A549 (cell line): ENCODE measurements around the gene GUCA2A. TPM values are rescaled to one million over a fixed set of nuclear protein-coding genes. Genes with fewer than 3 reads are reported as not detected.

Experiments
- ATAC-seq, 2 experiments: fragments of 200-7000 bp in 1 of 2; fragments of >200 bp in 1 of 2; cut with Nextera tagmentation in 1 of 2; cut with Tn5 transposase in 1 of 2; 3 replicates each; pipeline versions ENCODE4 v1.8.0 to v1.9.1; 2018 to 2020; ENCODE audit warnings: mild to moderate bottlenecking in 1 of 2, moderate library complexity in 1 of 2
- CTCF ChIA-PET: fragments of 300-600 bp; sonication (Branson Sonifier 250); formaldehyde crosslinking; extraction: SDS; loops from one replicate; lab custom pipeline; 2021; ENCODE audit warnings: antibody characterized with exemption, inconsistent platforms; lab: Yijun Ruan, JAX
- POLR2A ChIA-PET: fragments of 350-600 bp; formaldehyde crosslinking; extraction: SDS; loops from one replicate; lab custom pipeline; 2021; ENCODE audit warnings: antibody characterized with exemption, inconsistent platforms; lab: Yijun Ruan, JAX
- DNase-seq, 2 experiments: peaks; one replicate each; pipeline versions ENCODE4 v3.0.0 to v3.0.0-alpha.2; 2011 to 2016; ENCODE audit warnings: low read depth in 1 of 2, low spot score in 1 of 2
- FAIRE-seq: peaks from 2 replicates; lab custom pipeline; 2011; peaks lifted over from hg19 to GRCh38; lab: Jason Lieb, UNC
- H3K27ac ChIP-seq, 2 experiments: fragments of >200 bp; sonication (Bioruptor Twin); formaldehyde crosslinking; 3 replicates each; pipeline ENCODE4 v1.5.1; 2016 to 2017
- H3K4me1 ChIP-seq: fragments of >200 bp; sonication (Bioruptor Twin); formaldehyde crosslinking; 3 replicates; pipeline ENCODE4 v1.6.1; 2016
- H3K4me2 ChIP-seq: fragments of >200 bp; sonication (Bioruptor Twin); formaldehyde crosslinking; 3 replicates; pipeline ENCODE4 v1.6.1; 2016
- H3K4me3 ChIP-seq: fragments of >200 bp; sonication (Bioruptor Twin); formaldehyde crosslinking; 3 replicates; pipeline ENCODE4 v1.5.1; 2016
- H3K9me3 ChIP-seq: fragments of >200 bp; sonication (Bioruptor Twin); formaldehyde crosslinking; 3 replicates; pipeline ENCODE4 v1.6.1; 2016
- CEBPB ChIP-seq, 2 experiments: fragments of >200 bp in 1 of 2; sonication (Bioruptor Twin) in 1 of 2; formaldehyde crosslinking in 1 of 2; IDR thresholded peaks; 2 replicates each; pipeline ENCODE4 v1.6.1; 2012 to 2016
- EHF ChIP-seq: fragments of 250-450 bp; sonication (Bioruptor Pico); IDR thresholded peaks from 2 replicates; pipeline ENCODE4 v1.5.0; 2020; ENCODE audit warnings: mild to moderate bottlenecking
- EHMT2 ChIP-seq: fragments of 200-600 bp; sonication (generic); IDR thresholded peaks from 2 replicates; pipeline ENCODE4 v1.6.1; 2016; ENCODE audit warnings: antibody characterized with exemption, low read depth, mild to moderate bottlenecking, moderate library complexity
- FOSL2 ChIP-seq, 2 experiments: fragments of 450-650 bp in 1 of 2; fragments of >200 bp in 1 of 2; sonication (Bioruptor Twin) in 1 of 2; formaldehyde crosslinking; IDR thresholded peaks; 2 replicates each; pipeline versions ENCODE4 v1.5.0 to v1.6.1; 2016 to 2020; ENCODE audit warnings: mild to moderate bottlenecking in 1 of 2, moderate library complexity in 1 of 2
- PHF8 ChIP-seq: fragments of 200-600 bp; sonication (generic); IDR thresholded peaks from 2 replicates; pipeline ENCODE4 v1.6.1; 2016; ENCODE audit warnings: low read depth, mild to moderate bottlenecking, antibody characterized with exemption, moderate library complexity, borderline replicate concordance
- POLR2AphosphoS2 ChIP-seq: conservative IDR thresholded peaks from 2 replicates; pipeline ENCODE4 v1.6.1; 2012; ENCODE audit warnings: low read length, improper control_type of control experiment, inconsistent platforms
- TFCP2L1 ChIP-seq: fragments of 250-450 bp; sonication (Bioruptor Pico); IDR thresholded peaks from 2 replicates; pipeline ENCODE4 v1.5.0; 2021; ENCODE audit warnings: mild to moderate bottlenecking
- ZFP36 ChIP-seq: fragments of 450-650 bp; IDR thresholded peaks from 2 replicates; pipeline ENCODE4 v1.6.1; 2014; ENCODE audit warnings: borderline replicate concordance; ENCODE audit not compliant: partially characterized antibody
- WGBS: methylation state at CpG from one replicate; pipeline ENCODE4 v1.1.6; 2017; ENCODE audit errors: missing lambda C conversion rate; 5-methylcytosine and 5-hydroxymethylcytosine counted together
- polyA plus RNA-seq, 4 experiments: library from polyadenylated mRNA; depleted of rRNA in 3 of 4; stranded (reverse); fragments of >200 nt; fragmentation: RNase III in 1 of 4; extraction: RNeasy Plus Mini Kit Qiagen cat#74134 plus additional on column Dnase treatment in 1 of 4; gene quantifications; 2 replicates in 3 of 4; 3 replicates in 1 of 4; pipeline ENCODE4 v1.2.3, GENCODE V29; 2011 to 2017
- TF ChIP-seq, protein P1 (sequence below): fragments of 250-450 bp; sonication (Bioruptor Pico); IDR thresholded peaks from 2 replicates; pipeline ENCODE4 v1.5.0; 2020; ENCODE audit warnings: low read depth, mild to moderate bottlenecking, moderate library complexity
- TF ChIP-seq, protein P2 (sequence below): fragments of >200 bp; sonication (Bioruptor Twin); formaldehyde crosslinking; IDR thresholded peaks from 2 replicates; pipeline ENCODE4 v1.6.1; 2016
- TF ChIP-seq, protein P3 (sequence below): fragments of >200 bp; sonication (Bioruptor Twin); formaldehyde crosslinking; IDR thresholded peaks from 3 replicates; pipeline ENCODE4 v1.6.1; 2016

Gene GUCA2A
- polyA plus RNA-seq, 2 of the 4 experiments (the other 2 are of a cell fraction): not detected

DNA sequence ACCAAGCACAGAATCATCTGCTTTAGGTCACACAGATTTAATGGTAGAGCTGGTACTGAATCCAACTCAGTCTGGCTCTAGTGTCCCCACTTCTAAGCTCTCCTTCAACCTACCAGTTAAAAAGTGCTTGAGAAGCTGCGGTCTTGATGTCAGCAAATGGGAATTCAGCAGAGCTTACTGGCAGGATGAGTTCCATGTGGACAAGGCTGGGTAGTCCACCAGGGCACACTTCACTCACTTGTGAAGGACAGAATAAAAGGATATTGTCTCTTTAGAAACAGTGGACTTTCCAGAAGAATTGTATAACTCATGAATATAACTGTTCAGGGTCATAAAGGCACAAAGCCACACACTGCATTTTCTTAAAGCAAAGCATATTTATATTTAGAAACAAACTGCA is 46.4 kb downstream of the GUCA2A start:
- Histone ChIP-seq H3K4me1 (no peaks in the 10 kb centered on the region), H3K9me3 (no peaks in the 10 kb centered on the region), H3K4me3 (no peak overlapping the region), H3K27ac (no peak overlapping the region), H3K4me2 (no peak overlapping the region)
- TF ChIP-seq, protein P1, sequence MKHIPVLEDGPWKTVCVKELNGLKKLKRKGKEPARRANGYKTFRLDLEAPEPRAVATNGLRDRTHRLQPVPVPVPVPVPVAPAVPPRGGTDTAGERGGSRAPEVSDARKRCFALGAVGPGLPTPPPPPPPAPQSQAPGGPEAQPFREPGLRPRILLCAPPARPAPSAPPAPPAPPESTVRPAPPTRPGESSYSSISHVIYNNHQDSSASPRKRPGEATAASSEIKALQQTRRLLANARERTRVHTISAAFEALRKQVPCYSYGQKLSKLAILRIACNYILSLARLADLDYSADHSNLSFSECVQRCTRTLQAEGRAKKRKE (CRISPR knock-in tag): no peak
- no peak for TF ChIP-seq CEBPB (IDR thresholded peaks at IDR 0.05)
- no peak for TF ChIP-seq EHMT2
- TF ChIP-seq FOSL2 (IDR thresholded peaks at IDR 0.05): no peak
- TF ChIP-seq FOSL2 (CRISPR knock-in tag; IDR thresholded peaks at IDR 0.05): no peak
- no peak for ATAC-seq
- ChIA-PET POLR2A (interaction anchor here (0.8 kb wide), 1 partner anchor 649 kb away, joined by 3 read pairs; the partner anchor contains the start of genes C1orf50 and P3H1), CTCF (interaction anchor here (0.6 kb wide), 1 partner anchor 306 kb away, joined by 3 read pairs; no protein-coding TSS in a partner anchor)
- FAIRE-seq: no peak
- DNase-seq: no peak
- WGBS: 0% methylated on average over 1 of the region's 1 CpG

DNA sequence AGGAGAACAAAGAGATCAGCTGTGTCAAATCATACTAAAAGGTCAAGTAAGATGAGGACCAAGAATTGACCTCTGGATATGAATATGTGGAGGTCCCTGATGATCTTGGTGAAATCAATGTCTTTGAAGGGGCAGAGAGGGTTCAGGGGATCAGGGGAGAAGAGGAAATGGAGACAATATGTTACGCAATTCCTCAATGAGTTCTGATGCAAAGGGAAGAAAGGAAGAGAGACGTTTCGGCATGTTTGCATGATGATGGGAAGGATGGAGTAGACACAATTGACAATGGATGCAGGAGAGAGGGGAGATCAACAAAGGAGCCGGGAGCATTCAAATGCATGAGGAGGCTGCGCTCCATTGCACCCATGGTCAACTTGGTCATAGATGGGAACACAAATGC is 47.3 kb downstream of the GUCA2A start:
- ATAC-seq (no peak), DNase-seq (no peak), FAIRE-seq (no peak)
- Histone ChIP-seq H3K4me2 (no peak overlapping the region), H3K4me1 (no peaks in the 10 kb centered on the region), H3K9me3 (no peaks in the 10 kb centered on the region), H3K4me3 (no peak overlapping the region), H3K27ac (no peak overlapping the region)
- TF ChIP-seq CEBPB (IDR thresholded peaks at IDR 0.05): 0 out of 4 replicates have a peak, but pooled peaks have one; percentile 20
- TF ChIP-seq, protein P2, sequence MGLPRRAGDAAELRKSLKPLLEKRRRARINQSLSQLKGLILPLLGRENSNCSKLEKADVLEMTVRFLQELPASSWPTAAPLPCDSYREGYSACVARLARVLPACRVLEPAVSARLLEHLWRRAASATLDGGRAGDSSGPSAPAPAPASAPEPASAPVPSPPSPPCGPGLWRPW: no peak
- CTCF ChIA-PET: no interaction called here
- WGBS: 69% methylated on average over 5 of the region's 5 CpGs
- POLR2A ChIA-PET: no interaction called here

DNA sequence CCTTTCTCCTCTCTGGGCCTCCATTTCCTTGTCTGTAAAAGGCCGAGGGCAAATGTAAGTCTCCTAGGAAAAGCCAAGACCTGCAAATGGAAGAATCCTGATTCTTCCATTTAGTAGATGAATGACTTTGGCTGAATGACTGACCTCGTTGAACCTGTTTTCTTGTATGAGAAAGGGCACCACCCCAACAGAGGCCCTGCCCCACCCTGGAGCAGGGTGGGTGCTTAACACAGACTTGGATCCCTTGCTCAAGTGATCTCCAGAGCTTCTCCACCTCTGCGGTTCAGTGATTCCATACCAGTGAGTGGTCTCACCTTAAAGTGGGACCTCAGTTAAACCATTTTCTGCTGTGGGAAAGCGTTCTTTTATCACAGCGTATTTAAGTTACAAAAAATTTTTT is 50.3 kb downstream of the GUCA2A start:
- Histone ChIP-seq H3K4me3 (no peak overlapping the region), H3K4me2 (no peak overlapping the region), H3K4me1 (no peaks in the 10 kb centered on the region), H3K27ac (no peak overlapping the region), H3K9me3 (no peaks in the 10 kb centered on the region)
- no peak for ATAC-seq
- FAIRE-seq: no peak
- 53% methylated on average over 5 of the region's 5 CpGs for WGBS
- ChIA-PET POLR2A (no interaction called here), CTCF (no interaction called here)
- TF ChIP-seq EHF (CRISPR knock-in tag): no peak
- TF ChIP-seq PHF8: no peak
- no peak for TF ChIP-seq TFCP2L1 (CRISPR knock-in tag)
- no peak for TF ChIP-seq ZFP36
- no peak for TF ChIP-seq FOSL2 (IDR thresholded peaks at IDR 0.05)
- no peak for TF ChIP-seq FOSL2 (CRISPR knock-in tag; IDR thresholded peaks at IDR 0.05)
- TF ChIP-seq, protein P3, sequence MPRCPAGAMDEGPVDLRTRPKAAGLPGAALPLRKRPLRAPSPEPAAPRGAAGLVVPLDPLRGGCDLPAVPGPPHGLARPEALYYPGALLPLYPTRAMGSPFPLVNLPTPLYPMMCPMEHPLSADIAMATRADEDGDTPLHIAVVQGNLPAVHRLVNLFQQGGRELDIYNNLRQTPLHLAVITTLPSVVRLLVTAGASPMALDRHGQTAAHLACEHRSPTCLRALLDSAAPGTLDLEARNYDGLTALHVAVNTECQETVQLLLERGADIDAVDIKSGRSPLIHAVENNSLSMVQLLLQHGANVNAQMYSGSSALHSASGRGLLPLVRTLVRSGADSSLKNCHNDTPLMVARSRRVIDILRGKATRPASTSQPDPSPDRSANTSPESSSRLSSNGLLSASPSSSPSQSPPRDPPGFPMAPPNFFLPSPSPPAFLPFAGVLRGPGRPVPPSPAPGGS: no peak
- no peak for TF ChIP-seq POLR2AphosphoS2
- no peak for DNase-seq

Other genes with a start within 250 kb of the GUCA2A start
- gene HIVEP3, start 245.8 kb downstream of the GUCA2A start, polyA plus RNA-seq (2011; rRNA removed): 2.0 and 2.6 TPM in 2 replicates
- gene HIVEP3, start 245.8 kb downstream of the GUCA2A start, polyA plus RNA-seq (2017; fragmentation: RNase III; extraction: RNeasy Plus Mini Kit Qiagen cat#74134 plus additional on column Dnase treatment): 1.5 to 2.1 TPM (median 1.5 TPM) in 3 replicates
- not detected in 2 replicates for gene GUCA2B, start 11.3 kb downstream of the GUCA2A start, polyA plus RNA-seq (2011; rRNA removed)
- gene GUCA2B, start 11.3 kb downstream of the GUCA2A start, polyA plus RNA-seq (2017; fragmentation: RNase III; extraction: RNeasy Plus Mini Kit Qiagen cat#74134 plus additional on column Dnase treatment): 0.17 TPM in 1 of 3 replicates, not detected in the others
- 45.0 and 53.1 TPM in 2 replicates for gene FOXJ3, start 170.5 kb upstream of the GUCA2A start, polyA plus RNA-seq (2011; rRNA removed)
- gene FOXJ3, start 170.5 kb upstream of the GUCA2A start, polyA plus RNA-seq (2017; fragmentation: RNase III; extraction: RNeasy Plus Mini Kit Qiagen cat#74134 plus additional on column Dnase treatment): 16.8 to 17.8 TPM (median 17.0 TPM) in 3 replicates
- 1.7 and 2.4 TPM in 2 replicates for gene RIMKLA, start 216.0 kb upstream of the GUCA2A start, polyA plus RNA-seq (2011; rRNA removed)
- gene RIMKLA, start 216.0 kb upstream of the GUCA2A start, polyA plus RNA-seq (2017; fragmentation: RNase III; extraction: RNeasy Plus Mini Kit Qiagen cat#74134 plus additional on column Dnase treatment): 0.35 to 0.59 TPM (median 0.42 TPM) in 3 replicates